ENCODE results near the gene NSG1. TPM values are rescaled to one million over a fixed set of nuclear protein-coding genes. Genes with fewer than 3 reads are reported as not detected.

NSG1 gene
- total RNA-seq, 2 experiments from 2014 or later = 5.6 to 6.6 TPM

DNA sequence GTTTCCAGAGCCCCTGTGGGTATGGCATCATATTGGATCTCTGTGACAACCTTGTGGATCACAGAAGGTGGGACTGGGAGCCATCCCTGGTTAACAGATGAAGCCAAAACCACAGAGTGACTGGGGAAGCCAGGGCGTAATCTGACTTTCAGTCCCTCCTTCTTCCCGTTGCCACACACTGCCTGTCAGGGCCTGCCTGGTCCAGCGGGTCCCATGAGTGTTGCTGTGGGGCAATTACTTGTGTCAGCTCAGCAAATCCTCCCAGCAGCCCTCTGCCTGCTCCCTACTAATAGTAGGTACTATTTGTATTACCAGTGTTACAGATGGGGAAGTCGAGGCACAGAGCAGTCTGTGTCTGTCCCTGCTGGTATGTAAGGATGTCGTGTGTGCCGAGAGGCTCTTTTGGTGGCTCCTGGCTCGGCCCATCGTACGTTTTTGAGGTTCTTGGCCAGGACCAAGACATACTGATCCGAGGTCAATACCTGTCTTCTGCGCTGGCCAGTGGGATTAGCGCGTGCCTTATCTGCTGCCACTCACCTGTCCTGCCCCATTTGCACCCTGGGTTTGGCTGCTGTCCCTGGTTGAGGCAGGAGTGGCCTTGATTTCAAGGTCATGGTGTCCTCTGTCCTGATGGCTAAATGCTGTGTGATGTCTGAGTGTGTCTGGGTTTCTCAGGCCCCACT lies 5.7 kb downstream of the NSG1 start:
- Mint-ChIP-seq H3K36me3 (ENCODE audit: low read depth) (peaks cover 7% of the 10 kb centered on the region), H3K9me3 (no peaks in the 10 kb centered on the region), H3K27ac (no peak overlapping the region), H3K27me3 (no peaks in the 10 kb centered on the region), H3K4me3 (no peak overlapping the region), H3K4me1 (ENCODE audit: low read depth) (peaks cover 13% of the 10 kb centered on the region)
- TF ChIP-seq, protein P1, sequence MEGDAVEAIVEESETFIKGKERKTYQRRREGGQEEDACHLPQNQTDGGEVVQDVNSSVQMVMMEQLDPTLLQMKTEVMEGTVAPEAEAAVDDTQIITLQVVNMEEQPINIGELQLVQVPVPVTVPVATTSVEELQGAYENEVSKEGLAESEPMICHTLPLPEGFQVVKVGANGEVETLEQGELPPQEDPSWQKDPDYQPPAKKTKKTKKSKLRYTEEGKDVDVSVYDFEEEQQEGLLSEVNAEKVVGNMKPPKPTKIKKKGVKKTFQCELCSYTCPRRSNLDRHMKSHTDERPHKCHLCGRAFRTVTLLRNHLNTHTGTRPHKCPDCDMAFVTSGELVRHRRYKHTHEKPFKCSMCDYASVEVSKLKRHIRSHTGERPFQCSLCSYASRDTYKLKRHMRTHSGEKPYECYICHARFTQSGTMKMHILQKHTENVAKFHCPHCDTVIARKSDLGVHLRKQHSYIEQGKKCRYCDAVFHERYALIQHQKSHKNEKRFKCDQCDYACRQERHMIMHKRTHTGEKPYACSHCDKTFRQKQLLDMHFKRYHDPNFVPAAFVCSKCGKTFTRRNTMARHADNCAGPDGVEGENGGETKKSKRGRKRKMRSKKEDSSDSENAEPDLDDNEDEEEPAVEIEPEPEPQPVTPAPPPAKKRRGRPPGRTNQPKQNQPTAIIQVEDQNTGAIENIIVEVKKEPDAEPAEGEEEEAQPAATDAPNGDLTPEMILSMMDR (IDR thresholded peaks at IDR 0.05) = no peak
- DNase-seq (no peak), ATAC-seq (no peak)
- intact Hi-C loops (cut with micrococcal nuclease) = no loop called here
- ChIA-PET CTCF (no interaction called here), POLR2A (no interaction called here)

DNA sequence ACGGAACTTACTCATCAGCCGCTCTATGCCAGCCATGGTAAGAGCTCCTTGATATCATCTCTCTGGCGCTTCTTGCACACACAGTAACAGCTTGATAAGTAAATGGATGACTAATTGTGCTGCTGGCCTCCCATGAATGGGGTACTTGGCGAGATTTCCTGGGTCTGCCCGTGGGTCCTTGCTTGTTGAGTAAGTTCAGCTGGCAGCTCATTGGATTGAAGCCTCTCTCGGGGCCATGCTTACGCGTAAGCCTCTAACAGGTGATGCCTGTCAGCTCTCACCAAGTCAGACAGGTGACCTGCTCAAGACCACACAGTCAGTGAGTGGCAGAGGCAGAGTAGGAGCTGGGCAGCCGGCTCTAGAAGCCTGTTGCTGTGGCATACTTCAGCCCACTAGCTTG lies 7.7 kb downstream of the NSG1 start:
- Mint-ChIP-seq H3K4me1 (ENCODE audit: low read depth) (peaks cover 6% of the 10 kb centered on the region), H3K36me3 (ENCODE audit: low read depth) (peaks cover 9% of the 10 kb centered on the region), H3K27me3 (no peaks in the 10 kb centered on the region), H3K4me3 (no peak overlapping the region), H3K9me3 (no peaks in the 10 kb centered on the region), H3K27ac (no peak overlapping the region)
- intact Hi-C loops (cut with micrococcal nuclease) = no loop called here
- TF ChIP-seq, protein P1 (IDR thresholded peaks at IDR 0.05) = no peak
- POLR2A ChIA-PET = no interaction called here
- no peak for ATAC-seq
- CTCF ChIA-PET = interaction anchor here (1.7 kb wide), 1 partner anchor 10 kb away, joined by 6 read pairs; no protein-coding TSS in a partner anchor
- DNase-seq = no peak

DNA sequence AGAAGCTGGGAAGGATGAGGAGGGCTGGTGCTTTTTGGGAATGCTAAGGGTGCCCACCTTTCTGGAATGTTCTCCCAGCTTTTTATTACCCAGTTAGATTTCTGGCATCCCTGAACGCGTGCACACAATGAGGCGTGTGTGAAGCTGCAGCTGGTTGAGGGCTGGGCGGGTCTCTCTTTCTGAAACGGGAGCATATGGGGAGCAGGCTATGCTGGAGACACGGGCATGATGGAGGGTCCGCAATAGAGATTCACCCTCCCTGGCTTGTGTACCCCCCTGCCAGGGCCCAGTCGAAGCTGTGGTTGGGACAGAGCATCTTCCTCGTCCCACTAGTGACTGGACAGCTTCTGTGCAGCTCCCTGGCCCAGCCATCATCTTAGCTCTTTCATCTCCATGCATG lies 8.5 kb downstream of the NSG1 start:
- Mint-ChIP-seq H3K27ac (no peak overlapping the region), H3K36me3 (ENCODE audit: low read depth) (peaks cover 9% of the 10 kb centered on the region), H3K27me3 (no peaks in the 10 kb centered on the region), H3K4me1 (ENCODE audit: low read depth) (peaks cover 6% of the 10 kb centered on the region), H3K4me3 (no peak overlapping the region), H3K9me3 (no peaks in the 10 kb centered on the region)
- no peak for DNase-seq
- no peak for ATAC-seq
- intact Hi-C loops (cut with micrococcal nuclease) = no loop called here
- ChIA-PET CTCF (interaction anchor here (1.7 kb wide), 1 partner anchor 11 kb away, joined by 6 read pairs; no protein-coding TSS in a partner anchor), POLR2A (interaction anchor here (1.5 kb wide), 1 partner anchor 10 kb away, joined by 3 read pairs; no protein-coding TSS in a partner anchor)
- TF ChIP-seq, protein P1 (IDR thresholded peaks at IDR 0.05) = no peak

DNA sequence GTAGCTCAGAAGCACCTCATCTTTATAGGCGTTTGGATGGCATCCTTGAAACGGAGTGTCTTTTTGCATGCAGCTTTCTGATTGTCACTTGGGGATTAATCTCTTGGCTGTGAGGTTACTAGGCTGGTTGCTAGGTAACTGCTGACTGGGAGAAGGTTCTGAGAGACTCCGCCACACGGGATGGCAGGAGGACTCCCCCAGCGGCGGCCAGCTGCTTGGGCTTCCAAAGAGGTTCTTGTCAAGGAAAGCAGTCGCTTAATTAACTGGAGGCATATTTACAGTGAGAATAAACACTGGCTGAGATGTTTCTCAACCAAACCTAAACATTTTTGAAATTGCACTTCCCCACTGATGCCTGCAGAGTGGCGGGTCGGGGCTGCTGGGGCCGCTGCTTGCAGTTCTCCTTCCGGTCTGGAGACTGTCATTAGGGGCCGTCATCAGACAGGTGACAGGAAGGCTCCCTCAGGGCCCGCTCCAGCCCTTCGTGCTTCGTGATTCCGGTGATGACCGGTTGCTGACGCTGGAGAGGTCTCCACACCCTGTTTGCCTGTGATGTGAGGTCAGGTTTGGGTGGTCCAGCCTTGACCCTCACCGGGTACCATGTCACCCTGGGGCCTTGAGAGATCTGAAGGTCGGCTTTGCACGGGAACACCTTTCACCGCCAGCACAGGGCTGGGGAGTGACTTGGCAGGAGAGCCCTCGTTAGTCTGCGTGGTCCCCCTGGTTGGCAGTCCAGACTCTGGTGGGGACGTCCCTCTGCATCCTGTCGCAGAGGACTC lies 9.1 kb downstream of the NSG1 start:
- CTCF ChIA-PET = interaction anchor here (1.7 kb wide), 1 partner anchor 11 kb away, joined by 6 read pairs; no protein-coding TSS in a partner anchor
- Mint-ChIP-seq H3K36me3 (ENCODE audit: low read depth) (peaks cover 9% of the 10 kb centered on the region), H3K9me3 (no peaks in the 10 kb centered on the region), H3K4me3 (no peak overlapping the region), H3K4me1 (ENCODE audit: low read depth) (peaks cover 6% of the 10 kb centered on the region), H3K27ac (no peak overlapping the region), H3K27me3 (no peaks in the 10 kb centered on the region)
- TF ChIP-seq, protein P1 (IDR thresholded peaks at IDR 0.05) = no peak
- ATAC-seq (peak; percentile 61), DNase-seq (no peak)
- POLR2A ChIA-PET = interaction anchor here (1.5 kb wide), 1 partner anchor 11 kb away, joined by 3 read pairs; no protein-coding TSS in a partner anchor
- intact Hi-C loops (cut with micrococcal nuclease) = no loop called here

Measured in activated CD8-positive, alpha-beta T cell treated with anti-CD3 and anti-CD28 coated beads for 36 hours (primary cell).